Raji (cell line): ENCODE measurements around the gene TFAP2A.

Experiments
- POLR2A ChIP-seq: IDR thresholded peaks from 2 replicates; pipeline ENCODE4 v1.6.1; 2011; ENCODE audit warnings: low read depth, low read length, control low read depth; ENCODE audit not compliant: insufficient read depth

The TFAP2A gene

GRCh38 chr6:10386220-10386619, 28.7 kb downstream of the TFAP2A start:
- no peak for TF ChIP-seq POLR2A

- TF ChIP-seq POLR2A: no peak
Measured at GRCh38 chr6:10385524-10386132, 29.2 kb downstream of the TFAP2A start.

- TF ChIP-seq POLR2A: no peak
Measured at GRCh38 chr6:10384610-10385523, 30.0 kb downstream of the TFAP2A start.

GRCh38 chr6:10384091-10384609, 30.7 kb downstream of the TFAP2A start:
- no peak for TF ChIP-seq POLR2A

GRCh38 chr6:10383331-10384090, 31.4 kb downstream of the TFAP2A start:
- TF ChIP-seq POLR2A: no peak

- no peak for TF ChIP-seq POLR2A
Measured at GRCh38 chr6:10382728-10383330, 32.0 kb downstream of the TFAP2A start.

- TF ChIP-seq POLR2A: no peak
Measured at GRCh38 chr6:10382322-10382721, 32.6 kb downstream of the TFAP2A start.

GRCh38 chr6:10381830-10382208, 33.1 kb downstream of the TFAP2A start:
- no peak for TF ChIP-seq POLR2A

GRCh38 chr6:10381133-10381829, 33.6 kb downstream of the TFAP2A start:
- no peak for TF ChIP-seq POLR2A

GRCh38 chr6:10375391-10375969, 39.4 kb downstream of the TFAP2A start:
- no peak for TF ChIP-seq POLR2A

- no peak for TF ChIP-seq POLR2A
Measured at GRCh38 chr6:10373642-10374359, 41.1 kb downstream of the TFAP2A start.

- no peak for TF ChIP-seq POLR2A
Measured at GRCh38 chr6:10369896-10370295, 45.0 kb downstream of the TFAP2A start.

- TF ChIP-seq POLR2A: no peak
Measured at GRCh38 chr6:10368861-10369260, 46.0 kb downstream of the TFAP2A start.
